WI38 (cell line): Measurements from ENCODE around the gene S100A12.
"Not testable (repeated sequence)": the region's sequence is repeated elsewhere in the genome, so short reads cannot be mapped to it uniquely, and the experiment has no call there.

ENCODE experiments used
- H3K4me3 ChIP-seq: 2 replicates; pipeline ENCODE4 v1.5.1; 2011; ENCODE audit warnings: low read depth, mild to moderate bottlenecking, control low read depth, low read length
- TF ChIP-seq, protein P1 (sequence below): IDR thresholded peaks from 2 replicates; pipeline ENCODE4 v1.5.1; 2012; ENCODE audit warnings: low read depth, mild to moderate bottlenecking, control low read depth, low read length

Gene S100A12

GRCh38 chr1:153352523-153352922, 22.9 kb downstream of the S100A12 start:
- TF ChIP-seq, protein P1, sequence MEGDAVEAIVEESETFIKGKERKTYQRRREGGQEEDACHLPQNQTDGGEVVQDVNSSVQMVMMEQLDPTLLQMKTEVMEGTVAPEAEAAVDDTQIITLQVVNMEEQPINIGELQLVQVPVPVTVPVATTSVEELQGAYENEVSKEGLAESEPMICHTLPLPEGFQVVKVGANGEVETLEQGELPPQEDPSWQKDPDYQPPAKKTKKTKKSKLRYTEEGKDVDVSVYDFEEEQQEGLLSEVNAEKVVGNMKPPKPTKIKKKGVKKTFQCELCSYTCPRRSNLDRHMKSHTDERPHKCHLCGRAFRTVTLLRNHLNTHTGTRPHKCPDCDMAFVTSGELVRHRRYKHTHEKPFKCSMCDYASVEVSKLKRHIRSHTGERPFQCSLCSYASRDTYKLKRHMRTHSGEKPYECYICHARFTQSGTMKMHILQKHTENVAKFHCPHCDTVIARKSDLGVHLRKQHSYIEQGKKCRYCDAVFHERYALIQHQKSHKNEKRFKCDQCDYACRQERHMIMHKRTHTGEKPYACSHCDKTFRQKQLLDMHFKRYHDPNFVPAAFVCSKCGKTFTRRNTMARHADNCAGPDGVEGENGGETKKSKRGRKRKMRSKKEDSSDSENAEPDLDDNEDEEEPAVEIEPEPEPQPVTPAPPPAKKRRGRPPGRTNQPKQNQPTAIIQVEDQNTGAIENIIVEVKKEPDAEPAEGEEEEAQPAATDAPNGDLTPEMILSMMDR = peak; percentile 82
- H3K4me3 ChIP-seq = no peak overlapping the region

- TF ChIP-seq, protein P1 = no peak
- H3K4me3 ChIP-seq = no peak overlapping the region
These were observed 25.0 kb downstream of the S100A12 start for GRCh38 chr1:153350321-153350957.

GRCh38 chr1:153349363-153350320, 25.8 kb downstream of the S100A12 start:
- no peak overlapping the region for H3K4me3 ChIP-seq
- TF ChIP-seq, protein P1 = no peak

DNA sequence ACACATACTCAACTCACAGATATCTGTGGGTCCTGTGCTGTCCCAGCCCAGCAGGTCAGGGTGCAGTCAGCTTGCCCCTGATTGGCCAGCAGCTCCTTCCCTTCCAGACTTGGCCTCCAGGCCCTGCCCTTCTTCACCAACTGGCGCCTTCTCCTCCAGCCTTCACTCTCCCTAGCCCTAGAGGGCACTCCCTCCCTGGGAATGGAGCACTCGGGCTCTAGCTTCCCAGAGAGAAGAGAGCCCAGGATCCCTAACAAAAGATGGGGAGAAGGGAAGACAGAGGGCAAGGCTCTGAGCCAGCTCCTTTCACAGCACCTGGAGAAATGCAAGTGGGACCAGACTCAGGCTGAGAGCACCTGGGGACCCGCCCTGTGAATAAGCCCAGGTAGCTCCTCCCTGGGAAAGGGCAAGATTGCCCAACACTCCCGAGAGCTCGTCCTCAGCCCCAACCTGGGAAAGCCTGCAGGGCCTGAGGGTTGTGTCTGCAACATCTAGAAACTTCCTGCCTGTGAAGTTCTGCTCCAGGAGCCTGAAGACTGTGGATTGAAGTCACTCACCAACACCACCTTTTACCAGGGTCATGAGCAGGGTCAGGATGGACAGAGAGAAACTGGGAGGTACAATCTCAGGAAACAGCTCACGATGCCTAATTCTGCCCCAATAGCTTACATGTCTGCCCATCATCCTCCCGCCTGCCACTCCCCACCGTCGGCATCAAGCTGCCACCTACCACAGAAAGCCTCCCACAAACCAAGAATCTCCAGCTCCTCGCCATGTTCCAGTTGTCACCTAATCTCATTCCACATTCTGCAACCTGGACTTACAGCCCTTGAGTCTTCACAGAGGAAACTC, 26.7 kb downstream of the S100A12 start, which contains the start of gene PGLYRP4:
TSS of gene PGLYRP4 (minus strand) at position 331 of the 852 bp plus-strand sequence. CDS start 909 bp downstream, outside the sequence.
- TF ChIP-seq, protein P1 = no peak
- no peak within 1 kb of the TSS for H3K4me3 ChIP-seq

GRCh38 chr1:153347856-153348255, 27.6 kb downstream of the S100A12 start:
- H3K4me3 ChIP-seq = no peak overlapping the region
- TF ChIP-seq, protein P1 = no peak

DNA sequence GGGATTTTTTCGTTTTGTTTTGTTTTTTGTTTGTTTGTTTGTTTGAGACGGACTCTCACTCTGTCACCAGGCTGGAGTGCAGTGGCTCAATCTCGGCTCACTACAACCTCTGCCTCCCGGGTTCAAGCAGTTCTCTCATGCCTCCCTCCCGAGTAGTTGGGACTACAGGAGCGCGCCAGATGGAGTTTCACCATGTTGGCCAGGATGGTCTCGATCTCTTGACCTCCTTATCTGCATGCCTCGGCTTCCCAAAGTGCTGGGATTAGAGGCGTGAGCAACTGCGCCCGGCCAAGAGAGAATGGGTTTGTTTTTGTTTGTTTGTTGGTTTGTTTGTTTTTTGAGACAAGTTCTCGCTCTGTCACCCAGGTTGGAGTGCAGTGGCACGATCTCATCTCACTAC, 28.4 kb downstream of the S100A12 start:
- not testable (repeated sequence) for H3K4me3 ChIP-seq

DNA sequence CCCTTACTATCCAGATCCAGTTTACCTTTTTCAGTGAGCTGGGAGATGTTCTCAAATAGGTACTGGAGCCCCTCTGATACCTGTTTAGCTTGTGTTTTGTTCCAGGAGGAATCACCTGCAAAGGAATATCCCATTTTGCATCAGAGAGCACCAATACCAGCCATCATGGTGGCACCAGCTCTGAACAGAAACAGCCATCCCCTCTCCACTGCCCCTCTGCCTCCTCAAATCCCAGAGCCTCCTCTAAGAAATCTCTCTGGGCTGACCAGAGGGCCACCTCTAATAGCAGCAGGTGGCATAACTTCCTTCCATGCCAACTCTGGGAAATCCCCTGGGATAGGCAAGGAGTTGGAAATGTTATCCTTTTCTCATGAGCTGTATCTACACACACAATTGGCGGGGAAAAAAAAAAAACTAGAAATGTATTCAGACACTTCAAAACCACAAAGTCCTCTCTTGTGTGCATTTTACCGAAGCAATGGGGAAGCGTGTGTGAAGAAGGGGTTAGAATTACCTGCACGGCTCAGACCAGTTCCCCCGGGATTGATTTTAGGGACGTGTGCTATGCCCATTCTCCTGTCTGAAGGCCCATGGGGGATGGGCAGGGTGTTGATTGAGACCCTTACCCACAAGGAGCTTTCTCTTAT, 29.2 kb downstream of the S100A12 start:
- H3K4me3 ChIP-seq = no peak overlapping the region
- TF ChIP-seq, protein P1 = no peak
